Ovary (tissue), 3 donors: ENCODE data around the gene PHACTR3.

Source experiments
- EP300 ChIP-seq: sonication (generic); formaldehyde crosslinking; IDR thresholded peaks from one replicate; pipeline ENCODE4 v1.6.1; 2017; ENCODE audit warnings: antibody characterized with exemption
- POLR2A ChIP-seq: fragments of 450-650 bp; IDR thresholded peaks from one replicate; pipeline ENCODE4 v1.6.1; 2017; ENCODE audit warnings: antibody characterized with exemption, mild to moderate bottlenecking, moderate library complexity
- TF ChIP-seq, protein P1 (sequence below), 3 donors: fragments of 450-650 bp in 2 of 3; fragments of 200-600 bp in 1 of 3; IDR thresholded peaks; one replicate each; pipeline versions ENCODE4 v1.5.1 to v1.8.0; 2016 to 2022; ENCODE audit warnings: antibody characterized with exemption in 3 of 3, mild to moderate bottlenecking in 1 of 3
- donor health status: DM: no; HTN: no; CAD: no.

DNA sequence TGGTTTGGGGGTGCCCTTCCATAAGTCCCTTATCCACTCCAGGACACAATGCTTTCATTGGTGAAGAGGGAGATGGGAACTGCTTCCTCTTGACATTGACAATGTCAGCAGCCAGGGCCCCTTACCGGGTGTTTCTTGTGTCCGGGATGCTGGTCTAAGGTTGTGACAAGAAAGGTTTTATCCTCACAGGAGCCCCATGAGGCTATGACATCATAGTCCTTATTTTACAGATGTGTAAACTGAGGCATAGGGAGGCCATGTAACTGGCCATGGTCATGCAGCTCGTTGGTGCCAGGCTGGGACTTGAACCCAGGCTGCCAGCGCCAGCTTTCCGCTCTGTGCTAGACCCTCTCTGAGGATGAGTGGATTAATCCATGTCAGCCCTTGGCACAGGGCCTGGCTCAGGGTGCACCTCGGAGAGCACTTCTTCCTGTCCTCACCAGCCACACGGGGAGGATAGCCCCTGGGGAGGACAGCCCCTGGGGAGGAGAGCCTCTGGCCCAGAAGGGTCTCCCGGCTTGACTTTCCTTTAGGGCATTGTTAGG is 171.8 kb downstream of the PHACTR3 start:
- TF ChIP-seq, protein P1, sequence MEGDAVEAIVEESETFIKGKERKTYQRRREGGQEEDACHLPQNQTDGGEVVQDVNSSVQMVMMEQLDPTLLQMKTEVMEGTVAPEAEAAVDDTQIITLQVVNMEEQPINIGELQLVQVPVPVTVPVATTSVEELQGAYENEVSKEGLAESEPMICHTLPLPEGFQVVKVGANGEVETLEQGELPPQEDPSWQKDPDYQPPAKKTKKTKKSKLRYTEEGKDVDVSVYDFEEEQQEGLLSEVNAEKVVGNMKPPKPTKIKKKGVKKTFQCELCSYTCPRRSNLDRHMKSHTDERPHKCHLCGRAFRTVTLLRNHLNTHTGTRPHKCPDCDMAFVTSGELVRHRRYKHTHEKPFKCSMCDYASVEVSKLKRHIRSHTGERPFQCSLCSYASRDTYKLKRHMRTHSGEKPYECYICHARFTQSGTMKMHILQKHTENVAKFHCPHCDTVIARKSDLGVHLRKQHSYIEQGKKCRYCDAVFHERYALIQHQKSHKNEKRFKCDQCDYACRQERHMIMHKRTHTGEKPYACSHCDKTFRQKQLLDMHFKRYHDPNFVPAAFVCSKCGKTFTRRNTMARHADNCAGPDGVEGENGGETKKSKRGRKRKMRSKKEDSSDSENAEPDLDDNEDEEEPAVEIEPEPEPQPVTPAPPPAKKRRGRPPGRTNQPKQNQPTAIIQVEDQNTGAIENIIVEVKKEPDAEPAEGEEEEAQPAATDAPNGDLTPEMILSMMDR (IDR thresholded peaks at IDR 0.05), result no peak
- TF ChIP-seq POLR2A, result no peak
- TF ChIP-seq EP300, result no peak
